ENCODE data around the gene MATN3. TPM values are rescaled to one million over a fixed set of nuclear protein-coding genes. Genes with fewer than 3 reads are reported as not detected.

The MATN3 gene
- total and polyA plus RNA-seq, 2 of the 13 experiments (the other 11 are each of a cell fraction or from before 2014, with no cell fraction given), result 36.1 to 208 TPM

- TF ChIP-seq SIN3B (IDR thresholded peaks at IDR 0.05; ENCODE audit: low read length) (no peak; the same call in 1 of the 2 replicates), JUNB (CRISPR knock-in tag; IDR thresholded peaks at IDR 0.05; ENCODE audit: borderline replicate concordance) (no peak; the same call in 1 of the 2 replicates), THAP11 (CRISPR knock-in tag; IDR thresholded peaks at IDR 0.05) (peak; percentile 86), MEF2D (CRISPR knock-in tag; IDR thresholded peaks at IDR 0.05) (peak; percentile 88), SMYD3 (CRISPR knock-in tag; IDR thresholded peaks at IDR 0.05) (peak; percentile 87; the same call in 1 of the 2 replicates), ZNF749 (CRISPR knock-in tag; IDR thresholded peaks at IDR 0.05; ENCODE audit: borderline replicate concordance) (peak; percentile 85; the same call in 1 of the 2 replicates), ZNF496 (CRISPR knock-in tag; IDR thresholded peaks at IDR 0.05; ENCODE audit: insufficient replicate concordance) (no peak), ZNF770 (CRISPR knock-in tag; IDR thresholded peaks at IDR 0.05) (peak; percentile 62), ZNF331 (CRISPR knock-in tag; IDR thresholded peaks at IDR 0.05) (peak; percentile 88), CBX5 (CRISPR knock-in tag; IDR thresholded peaks at IDR 0.05; ENCODE audit: borderline replicate concordance) (peak; percentile 88; the same call in 1 of the 2 replicates), HMGA1 (CRISPR knock-in tag; conservative IDR thresholded peaks at IDR 0.05) (no peak), FLYWCH1 (CRISPR knock-in tag; IDR thresholded peaks at IDR 0.05) (no peak), POGZ (CRISPR knock-in tag; IDR thresholded peaks at IDR 0.05) (peak; percentile 71), BRD4 (CRISPR knock-in tag; IDR thresholded peaks at IDR 0.05) (no peak; the same call in none of the 2 replicates), GLMP (CRISPR knock-in tag; IDR thresholded peaks at IDR 0.05; ENCODE audit: borderline replicate concordance) (no peak), ZNF235 (CRISPR knock-in tag; IDR thresholded peaks at IDR 0.05; ENCODE audit: borderline replicate concordance) (no peak), SP140L (CRISPR knock-in tag; IDR thresholded peaks at IDR 0.05; ENCODE audit: borderline replicate concordance) (0 out of 2 replicates have a peak, but pooled peaks have one; percentile 58), ZNF180 (CRISPR knock-in tag; IDR thresholded peaks at IDR 0.05; ENCODE audit: borderline replicate concordance, low read depth) (no peak), MYNN (CRISPR knock-in tag; IDR thresholded peaks at IDR 0.05; ENCODE audit: low read depth) (no peak; the same call in 1 of the 2 replicates), ZNF781 (CRISPR knock-in tag; IDR thresholded peaks at IDR 0.05; ENCODE audit: borderline replicate concordance, not compliant biosample characterization) (peak; percentile 96), NFIC (IDR thresholded peaks at IDR 0.05; ENCODE audit: low read length) (peak; percentile 72; the same call in 1 of the 2 replicates), U2AF2 (IDR thresholded peaks at IDR 0.05; ENCODE audit: low read depth, low read length) (no peak), ATF7 (IDR thresholded peaks at IDR 0.05) (0 out of 2 replicates have a peak, but pooled peaks have one; percentile 6), ATF7 (CRISPR knock-in tag; IDR thresholded peaks at IDR 0.05) (peak; percentile 87; the same call in 1 of the 2 replicates), ZNF264 (CRISPR knock-in tag; IDR thresholded peaks at IDR 0.05) (0 out of 2 replicates have a peak, but pooled peaks have one; percentile 33), TBL1XR1 (IDR thresholded peaks at IDR 0.05; ENCODE audit: borderline replicate concordance, low read length, partially characterized antibody) (peak; percentile 6), ZNF362 (CRISPR knock-in tag; IDR thresholded peaks at IDR 0.05; ENCODE audit: borderline replicate concordance) (peak; percentile 40; the same call in 1 of the 2 replicates)
These were observed 39.2 kb upstream of the MATN3 start, which contains the start of gene LAPTM4A (continued) for GRCh38 chr2:20051532-20052228.

All from HepG2 (cell line).